ENCODE data around the gene BTG2.

The BTG2 gene

GRCh38 chr1:203272633-203273205, 32.6 kb upstream of the BTG2 start:
- Histone ChIP-seq H3K4me1 (ENCODE audit: low read length) (peaks cover 69% of the 10 kb centered on the region), H2AFZ (ENCODE audit: low read length) (peak overlapping the region; percentile 13; the same call in 1 of the 2 replicates), H3K27ac (ENCODE audit: low read length) (peak overlapping the region; percentile 89; the same call in 1 of the 2 replicates), H3F3A (ENCODE audit: insufficient read depth, low read length) (peaks cover 21% of the 10 kb centered on the region), H3K9ac (ENCODE audit: low read length) (peak overlapping the region; percentile 84; the same call in 1 of the 2 replicates), H3K9me2 (replicated peaks; ENCODE audit: insufficient read depth, low read length) (no peaks in the 10 kb centered on the region), H3K27me3 (replicated peaks; ENCODE audit: insufficient read depth, low read length) (no peaks in the 10 kb centered on the region), H3K9me3 (replicated peaks; ENCODE audit: insufficient read depth, low read length) (no peaks in the 10 kb centered on the region), H3K79me2 (ENCODE audit: low read length) (peaks cover 29% of the 10 kb centered on the region), H4K20me1 (ENCODE audit: insufficient read depth, low read length) (no peaks in the 10 kb centered on the region), H3K36me3 (replicated peaks; ENCODE audit: insufficient read depth, low read length) (no peaks in the 10 kb centered on the region), H3K4me2 (ENCODE audit: low read depth, low read length) (peak overlapping the region; percentile 98), H3K4me3 (ENCODE audit: low read length) (peak overlapping the region; percentile 64)
- DNase-seq: no peak
- no peak for TF ChIP-seq EZH2phosphoT487 (IDR thresholded peaks at IDR 0.05; ENCODE audit: low read length)
- no peak for TF ChIP-seq CTCF (IDR thresholded peaks at IDR 0.05; ENCODE audit: low read length)
- no peak for TF ChIP-seq EZH2 (optimal IDR thresholded peaks at IDR 0.05; ENCODE audit: low read depth, low read length)

GRCh38 chr1:203273206-203273868, 32.0 kb upstream of the BTG2 start:
- Histone ChIP-seq H3K9me2 (replicated peaks; ENCODE audit: insufficient read depth, low read length) (no peaks in the 10 kb centered on the region), H3K4me3 (ENCODE audit: low read length) (peak overlapping the region; percentile 64), H3K9ac (ENCODE audit: low read length) (peak overlapping the region; percentile 84), H4K20me1 (ENCODE audit: insufficient read depth, low read length) (no peaks in the 10 kb centered on the region), H3K4me2 (ENCODE audit: low read depth, low read length) (peak overlapping the region; percentile 98), H2AFZ (ENCODE audit: low read length) (peak overlapping the region; percentile 13), H3K27ac (ENCODE audit: low read length) (peak overlapping the region; percentile 89), H3K36me3 (replicated peaks; ENCODE audit: insufficient read depth, low read length) (no peaks in the 10 kb centered on the region), H3F3A (ENCODE audit: insufficient read depth, low read length) (peaks cover 19% of the 10 kb centered on the region), H3K27me3 (replicated peaks; ENCODE audit: insufficient read depth, low read length) (no peaks in the 10 kb centered on the region), H3K4me1 (ENCODE audit: low read length) (peaks cover 73% of the 10 kb centered on the region), H3K9me3 (replicated peaks; ENCODE audit: insufficient read depth, low read length) (no peaks in the 10 kb centered on the region), H3K79me2 (ENCODE audit: low read length) (peaks cover 29% of the 10 kb centered on the region)
- DNase-seq: peak; percentile 97
- TF ChIP-seq EZH2 (optimal IDR thresholded peaks at IDR 0.05; ENCODE audit: low read depth, low read length): no peak
- peak; percentile 99 for TF ChIP-seq CTCF (IDR thresholded peaks at IDR 0.05; ENCODE audit: low read length)

- peaks cover 29% of the 10 kb centered on the region for H3K79me2 ChIP-seq (ENCODE audit: low read length)
- TF ChIP-seq CTCF (IDR thresholded peaks at IDR 0.05; ENCODE audit: low read length): no peak
- no peak for TF ChIP-seq EZH2phosphoT487 (IDR thresholded peaks at IDR 0.05; ENCODE audit: low read length)
- no peak for TF ChIP-seq EZH2 (optimal IDR thresholded peaks at IDR 0.05; ENCODE audit: low read depth, low read length)
- H3K4me3 ChIP-seq (ENCODE audit: low read length): peak overlapping the region; percentile 64
- H3K9me3 ChIP-seq (replicated peaks; ENCODE audit: insufficient read depth, low read length): no peaks in the 10 kb centered on the region
- no peaks in the 10 kb centered on the region for H3K9me2 ChIP-seq (replicated peaks; ENCODE audit: insufficient read depth, low read length)
- H3F3A ChIP-seq (ENCODE audit: insufficient read depth, low read length): peaks cover 13% of the 10 kb centered on the region
- H3K27ac ChIP-seq (ENCODE audit: low read length): peak overlapping the region; percentile 89
- peak; percentile 69 for DNase-seq
- peak overlapping the region; percentile 98 for H3K4me2 ChIP-seq (ENCODE audit: low read depth, low read length)
- H2AFZ ChIP-seq (ENCODE audit: low read length): peak overlapping the region; percentile 13
- peaks cover 74% of the 10 kb centered on the region for H3K4me1 ChIP-seq (ENCODE audit: low read length)
- H4K20me1 ChIP-seq (ENCODE audit: insufficient read depth, low read length): no peaks in the 10 kb centered on the region
- H3K27me3 ChIP-seq (replicated peaks; ENCODE audit: insufficient read depth, low read length): no peaks in the 10 kb centered on the region
- H3K36me3 ChIP-seq (replicated peaks; ENCODE audit: insufficient read depth, low read length): no peaks in the 10 kb centered on the region
- peak overlapping the region; percentile 84 for H3K9ac ChIP-seq (ENCODE audit: low read length)
Observed at GRCh38 chr1:203273869-203274602, 31.3 kb upstream of the BTG2 start.
